Anterior cingulate cortex (tissue), 58 donors: ENCODE results near the gene MROH9.

Experiments
- DNase-seq, 58 donors: peaks; one replicate each; lab custom pipeline; 2025; lab: John Stamatoyannopoulos, UW

Gene MROH9

DNA sequence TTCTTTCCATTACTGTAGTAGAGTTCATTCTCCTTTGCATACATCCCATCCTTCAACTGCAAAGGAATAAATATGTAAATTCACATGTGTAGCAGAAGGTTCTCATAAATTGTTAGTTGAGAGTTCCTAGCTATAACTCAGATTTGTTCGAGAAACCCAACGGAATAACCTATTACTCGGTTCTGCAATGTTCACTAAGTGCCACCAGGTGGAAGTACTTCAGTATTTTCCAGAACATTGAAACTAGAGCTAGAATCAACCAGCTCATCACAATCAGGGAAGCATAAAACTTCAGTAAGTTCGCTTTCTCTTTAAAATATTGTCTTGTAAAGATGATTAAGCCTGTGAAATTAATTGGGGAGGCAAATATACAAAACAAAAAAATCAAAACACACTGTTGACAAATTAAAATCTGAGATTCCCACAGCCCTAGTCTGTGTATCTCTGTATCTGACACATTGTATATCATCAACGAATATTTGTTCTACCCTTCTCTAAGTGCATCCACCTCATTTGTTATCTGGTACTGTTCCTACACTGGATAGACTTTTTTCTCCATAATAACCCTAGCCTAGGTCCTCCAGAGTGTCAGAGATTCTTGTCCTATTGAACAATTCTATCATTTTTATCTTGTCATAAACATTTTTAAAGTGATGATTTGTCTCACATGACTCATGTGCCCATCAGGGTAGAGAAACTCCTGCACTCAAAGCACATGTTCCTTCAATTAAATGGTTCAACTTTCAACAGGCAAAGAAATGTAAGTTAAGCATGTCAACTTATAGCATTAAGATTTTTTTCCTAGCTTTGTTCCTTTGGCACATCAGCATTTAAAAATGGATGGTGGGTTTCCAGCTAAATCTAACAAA lies 31.9 kb downstream of the MROH9 start:
- DNase-seq = peak in 7 of 58 donors; percentile 0 to 22 (median 9)

- no peak for DNase-seq
Observed at GRCh38 chr1:170970256-170970655, 34.9 kb downstream of the MROH9 start.

DNA sequence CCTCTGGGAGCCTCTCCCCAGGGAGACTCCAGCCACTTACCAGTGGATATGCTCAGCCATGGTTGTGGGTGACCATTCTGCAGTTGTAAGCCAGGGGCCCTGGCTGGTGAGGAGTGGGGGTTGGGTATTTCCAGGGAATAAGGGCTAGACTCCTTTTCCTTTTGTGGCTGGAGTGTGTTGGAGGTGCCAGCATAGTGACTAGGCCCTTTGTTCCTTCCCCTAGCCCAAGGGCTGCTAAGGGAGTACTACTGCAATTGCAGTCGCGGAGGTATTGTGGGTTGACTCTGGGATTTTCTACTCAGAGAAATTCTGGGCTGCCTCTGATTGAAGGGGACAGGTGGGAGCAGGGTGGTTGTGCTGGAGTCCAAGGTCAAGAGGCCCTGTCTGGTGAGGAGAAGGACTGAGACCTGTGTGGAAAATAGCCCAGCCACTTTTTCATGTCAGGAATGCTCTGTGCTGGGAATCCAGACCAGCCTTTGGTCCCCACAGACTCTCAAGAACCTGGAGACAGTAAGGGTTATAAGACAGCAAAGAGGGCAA lies 43.1 kb downstream of the MROH9 start:
- no peak for DNase-seq

GRCh38 chr1:170985406-170985805 lies 50.1 kb downstream of the MROH9 start:
- DNase-seq = no peak

DNA sequence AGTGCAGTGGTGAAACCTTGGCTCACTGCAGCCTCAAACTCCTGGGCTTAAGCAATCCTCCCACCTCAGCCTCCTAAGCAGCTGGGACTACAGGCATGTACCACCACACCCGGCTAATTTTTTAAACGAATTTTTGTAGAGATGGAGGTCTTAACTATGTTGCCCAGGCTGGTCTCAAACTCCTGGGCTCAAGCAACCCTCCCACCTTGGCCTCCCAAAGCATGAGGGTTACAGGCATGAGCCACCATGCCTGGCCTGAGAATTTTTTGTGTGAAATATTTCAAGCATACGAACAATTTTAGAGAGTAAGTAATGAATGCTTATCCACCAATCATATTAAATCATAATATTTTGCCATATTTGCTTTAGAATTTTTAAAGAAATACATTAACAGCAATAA lies 51.6 kb downstream of the MROH9 start:
- DNase-seq = no peak

- DNase-seq = no peak
Observed at GRCh38 chr1:170987424-170987823, 52.1 kb downstream of the MROH9 start.

DNA sequence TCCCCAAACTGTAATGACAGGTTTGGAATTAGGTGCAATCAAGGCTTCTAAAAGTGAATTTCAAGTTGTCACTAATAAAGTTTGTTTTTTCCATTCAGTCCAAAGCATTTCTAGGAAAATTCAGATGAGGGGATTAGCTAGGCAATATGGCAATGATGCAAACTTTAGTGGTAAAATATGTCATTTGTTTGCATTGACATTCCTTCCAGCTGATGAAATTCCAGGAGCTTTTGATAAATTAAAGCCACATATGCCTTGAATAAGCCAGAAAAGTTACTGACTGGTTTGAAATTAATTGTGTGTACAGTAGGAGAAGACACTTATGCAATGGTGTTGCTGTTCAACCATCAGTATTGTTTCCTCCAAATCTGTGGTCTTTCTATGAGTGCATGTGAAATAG lies 57.8 kb downstream of the MROH9 start:
- DNase-seq = no peak

- no peak for DNase-seq
Observed at GRCh38 chr1:170993717-170994116, 58.4 kb downstream of the MROH9 start.

- DNase-seq = no peak
Observed at GRCh38 chr1:171014880-171015279, 79.5 kb downstream of the MROH9 start.

- DNase-seq = no peak
Observed at GRCh38 chr1:171017426-171017825, 82.1 kb downstream of the MROH9 start.

GRCh38 chr1:171019971-171020370 lies 84.6 kb downstream of the MROH9 start:
- DNase-seq = peak in 1 of 58 donors; percentile 43

DNA sequence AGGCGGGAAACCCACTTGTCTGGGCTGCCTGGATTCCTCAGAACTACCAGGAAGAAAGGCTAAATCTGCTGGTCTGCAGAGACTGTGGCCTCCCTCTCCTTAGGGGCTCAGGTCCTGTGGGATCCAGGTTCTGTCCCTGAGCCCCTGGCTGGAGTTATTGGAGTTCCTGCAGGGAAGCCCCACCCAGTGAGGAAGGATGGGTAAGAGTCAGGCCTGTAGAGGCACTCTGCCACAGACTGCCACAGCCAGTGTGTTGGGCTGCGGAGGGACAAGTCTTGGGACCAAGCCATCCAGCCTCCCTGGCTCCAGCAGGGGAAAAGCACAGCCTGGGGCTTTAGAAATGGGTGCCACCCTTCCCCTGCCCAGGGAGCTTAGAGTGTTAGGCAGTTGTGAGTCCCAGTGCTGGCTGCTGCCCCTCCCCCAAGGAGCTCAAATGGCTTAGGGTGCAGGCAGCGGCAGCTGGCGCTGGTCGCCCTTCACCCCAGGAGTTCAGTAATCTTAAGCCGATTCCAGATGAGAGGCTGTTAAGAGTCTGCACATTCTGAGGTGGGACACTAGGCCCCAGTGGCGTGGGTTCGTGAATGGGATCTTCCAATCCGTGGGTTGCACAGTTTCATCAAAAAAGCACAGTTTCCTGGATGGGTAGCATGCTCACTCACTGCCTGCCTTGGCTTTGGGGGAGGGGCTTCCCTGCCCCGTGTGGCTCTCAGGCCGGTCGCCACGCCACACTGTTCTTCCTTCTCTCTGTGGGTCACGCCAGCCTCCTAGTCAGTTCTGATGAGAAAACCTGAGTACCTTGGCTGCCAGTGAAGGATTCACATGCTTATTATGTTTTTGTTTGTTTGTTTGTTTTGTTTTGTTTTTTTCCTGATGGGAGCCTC lies 97.7 kb downstream of the MROH9 start:
- peak in 1 of 58 donors; percentile 4 for DNase-seq

GRCh38 chr1:171037626-171038025 lies 102.3 kb downstream of the MROH9 start:
- DNase-seq = no peak

- no peak for DNase-seq
Observed at GRCh38 chr1:171038284-171038683, 103.0 kb downstream of the MROH9 start.

GRCh38 chr1:171048014-171048413 lies 112.7 kb downstream of the MROH9 start:
- no peak for DNase-seq

DNA sequence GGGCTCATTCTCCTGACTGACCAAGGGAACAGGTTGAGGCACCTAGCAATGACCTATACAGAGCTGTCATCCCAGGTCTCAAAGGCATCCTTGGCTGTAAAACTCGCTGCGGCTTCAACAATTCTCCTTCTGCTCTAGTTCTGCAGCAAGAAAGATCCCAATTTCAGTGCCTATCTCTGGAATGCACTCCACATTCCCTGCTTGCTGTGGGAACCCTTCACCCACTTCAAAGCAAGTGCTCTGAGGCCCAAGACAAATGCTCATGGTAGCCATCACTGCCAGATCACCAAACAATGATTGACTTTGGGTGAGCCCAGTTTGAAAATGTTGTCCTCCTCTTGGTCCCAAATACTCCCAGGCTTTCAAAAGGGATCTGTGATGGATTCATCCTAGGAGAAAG lies 117.6 kb downstream of the MROH9 start:
- DNase-seq = no peak

- DNase-seq = no peak
Observed at GRCh38 chr1:171055966-171056643, 120.8 kb downstream of the MROH9 start.

GRCh38 chr1:171061425-171062143 lies 126.2 kb downstream of the MROH9 start:
- no peak for DNase-seq

GRCh38 chr1:171062902-171063301 lies 127.6 kb downstream of the MROH9 start:
- no peak for DNase-seq

GRCh38 chr1:171075041-171075440 lies 139.7 kb downstream of the MROH9 start:
- no peak for DNase-seq
